Measurements from ENCODE around the gene VSTM2B. TPM values are rescaled to one million over a fixed set of nuclear protein-coding genes. Genes with fewer than 3 reads are reported as not detected.

VSTM2B gene
- total and polyA plus RNA-seq, 4 donors: not detected

GRCh38 chr19:29497686-29498436, 27.9 kb upstream of the VSTM2B start (continued):
- TF ChIP-seq REST (IDR thresholded peaks at IDR 0.05) (no peak), ATF3 (IDR thresholded peaks at IDR 0.05) (no peak), NR2F2 (IDR thresholded peaks at IDR 0.05) (no peak), MAX (IDR thresholded peaks at IDR 0.05) (no peak)

GRCh38 chr19:29499261-29499920, 26.4 kb upstream of the VSTM2B start:
- Histone ChIP-seq H3K27ac (ENCODE audit: low read depth in 1 of 2, low read length in 2 of 2) (no peak overlapping the region), H3K4me3 (ENCODE audit: low read depth in 1 of 3, low read length in 3 of 3) (no peak overlapping the region), H3K36me3 (ENCODE audit: control insufficient read depth in 4 of 4, insufficient read depth in 3 of 4, low read depth in 1 of 4, low read length in 3 of 4) (no peaks in the 10 kb centered on the region), H3K27me3 (ENCODE audit: control insufficient read depth in 4 of 4, insufficient read depth in 4 of 4, low read length in 3 of 4) (peaks cover 0 to 3% (median 0%) of the 10 kb centered on the region in 4 donors), H3K9me3 (ENCODE audit: control insufficient read depth in 4 of 4, low read length in 3 of 4) (no peaks in the 10 kb centered on the region), H3K4me1 (ENCODE audit: control insufficient read depth in 4 of 4, insufficient read depth in 4 of 4, low read length in 3 of 4) (no peaks in the 10 kb centered on the region), H3K9ac (ENCODE audit: low read depth in 1 of 2, low read length in 2 of 2) (no peak overlapping the region)
- TF ChIP-seq ZBTB33 (IDR thresholded peaks at IDR 0.05) (no peak), FOXA1 (IDR thresholded peaks at IDR 0.05) (no peak), HNF4A (conservative IDR thresholded peaks at IDR 0.05) (no peak), GABPA (IDR thresholded peaks at IDR 0.05 in 1 of 2, conservative IDR thresholded peaks at IDR 0.05 in 1 of 2) (no peak), REST (IDR thresholded peaks at IDR 0.05) (no peak), NR2F2 (IDR thresholded peaks at IDR 0.05) (no peak), RAD21 (IDR thresholded peaks at IDR 0.05) (no peak), HNF4G (IDR thresholded peaks at IDR 0.05) (no peak), TAF1 (conservative IDR thresholded peaks at IDR 0.05) (no peak), YY1 (IDR thresholded peaks at IDR 0.05) (no peak), EGR1 (IDR thresholded peaks at IDR 0.05; ENCODE audit: low read depth in 2 of 2) (no peak), CTCF (IDR thresholded peaks at IDR 0.05; ENCODE audit: low read depth, low read length, missing input control) (no peak), RXRA (IDR thresholded peaks at IDR 0.05) (no peak), SP1 (IDR thresholded peaks at IDR 0.05) (no peak), JUND (IDR thresholded peaks at IDR 0.05) (no peak), FOXA2 (IDR thresholded peaks at IDR 0.05) (no peak), ATF3 (IDR thresholded peaks at IDR 0.05) (no peak)
- DNase-seq (ENCODE audit: low spot score): no peak
- 68% methylated on average over 14 of the region's 14 CpGs for WGBS
